LNCaP clone FGC (cell line): Measurements from ENCODE around the gene PLIN3.
"Not testable (repeated sequence)": the region's sequence is repeated elsewhere in the genome, so short reads cannot be mapped to it uniquely, and the experiment has no call there.

Source experiments
- DNase-seq: peaks from one replicate; pipeline ENCODE4 v3.0.0-alpha.2; 2011; ENCODE audit warnings: low read depth
- H3K4me3 ChIP-seq: 2 replicates; pipeline ENCODE4 v1.5.1; 2011; ENCODE audit warnings: mild to moderate bottlenecking, low read depth, low read length, control low read depth
- TF ChIP-seq, protein P1 (sequence below): IDR thresholded peaks from 2 replicates; pipeline ENCODE4 v1.5.1; 2012; ENCODE audit warnings: mild to moderate bottlenecking; ENCODE audit not compliant: control insufficient read depth, insufficient read depth; ENCODE audit errors: extremely low read depth

The PLIN3 gene

DNA sequence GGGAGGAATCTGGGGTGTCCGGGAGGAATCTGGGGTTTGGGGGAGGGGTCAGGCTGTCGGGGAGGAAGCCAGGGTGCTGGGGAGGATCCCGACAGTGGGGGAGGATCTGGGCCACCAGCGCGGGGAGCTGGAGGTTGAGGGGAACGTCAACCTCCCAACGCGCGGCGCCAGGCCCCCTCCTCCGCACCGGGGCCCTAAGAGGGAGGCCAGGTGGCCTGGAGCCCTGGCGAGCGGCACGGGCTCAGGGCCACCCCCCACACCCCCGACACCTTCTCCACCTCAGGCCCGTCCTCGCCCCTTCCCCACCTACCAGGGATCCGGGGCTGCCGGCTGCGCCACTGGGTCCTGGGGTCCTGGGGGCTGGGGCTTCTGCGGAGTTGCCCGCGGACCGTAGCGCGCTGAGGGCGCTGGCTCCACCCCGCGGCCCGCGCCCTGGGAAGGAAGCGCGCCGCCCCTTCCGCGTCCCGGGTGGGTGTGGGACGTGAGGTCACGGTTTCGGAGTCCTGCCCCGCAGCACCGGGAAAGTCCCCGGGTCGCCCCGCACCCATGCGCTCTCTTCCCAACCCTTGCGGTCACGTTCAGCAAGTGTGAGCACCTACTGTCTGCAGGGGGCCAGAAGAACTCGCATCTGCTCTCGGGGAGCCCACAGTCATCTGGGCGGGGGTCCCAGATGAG is 36.0 kb downstream of the PLIN3 start, which contains the start of gene TICAM1:
TICAM1 (minus strand) TSS at position 409 of the 675 bp plus-strand sequence. CDS start 13,335 bp downstream, outside the sequence.
- peak; percentile 19 for DNase-seq
- H3K4me3 ChIP-seq: peak within 1 kb of the TSS; percentile 80
- TF ChIP-seq, protein P1, sequence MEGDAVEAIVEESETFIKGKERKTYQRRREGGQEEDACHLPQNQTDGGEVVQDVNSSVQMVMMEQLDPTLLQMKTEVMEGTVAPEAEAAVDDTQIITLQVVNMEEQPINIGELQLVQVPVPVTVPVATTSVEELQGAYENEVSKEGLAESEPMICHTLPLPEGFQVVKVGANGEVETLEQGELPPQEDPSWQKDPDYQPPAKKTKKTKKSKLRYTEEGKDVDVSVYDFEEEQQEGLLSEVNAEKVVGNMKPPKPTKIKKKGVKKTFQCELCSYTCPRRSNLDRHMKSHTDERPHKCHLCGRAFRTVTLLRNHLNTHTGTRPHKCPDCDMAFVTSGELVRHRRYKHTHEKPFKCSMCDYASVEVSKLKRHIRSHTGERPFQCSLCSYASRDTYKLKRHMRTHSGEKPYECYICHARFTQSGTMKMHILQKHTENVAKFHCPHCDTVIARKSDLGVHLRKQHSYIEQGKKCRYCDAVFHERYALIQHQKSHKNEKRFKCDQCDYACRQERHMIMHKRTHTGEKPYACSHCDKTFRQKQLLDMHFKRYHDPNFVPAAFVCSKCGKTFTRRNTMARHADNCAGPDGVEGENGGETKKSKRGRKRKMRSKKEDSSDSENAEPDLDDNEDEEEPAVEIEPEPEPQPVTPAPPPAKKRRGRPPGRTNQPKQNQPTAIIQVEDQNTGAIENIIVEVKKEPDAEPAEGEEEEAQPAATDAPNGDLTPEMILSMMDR: 0 out of 2 replicates have a peak, but pooled peaks have one; percentile 6

DNA sequence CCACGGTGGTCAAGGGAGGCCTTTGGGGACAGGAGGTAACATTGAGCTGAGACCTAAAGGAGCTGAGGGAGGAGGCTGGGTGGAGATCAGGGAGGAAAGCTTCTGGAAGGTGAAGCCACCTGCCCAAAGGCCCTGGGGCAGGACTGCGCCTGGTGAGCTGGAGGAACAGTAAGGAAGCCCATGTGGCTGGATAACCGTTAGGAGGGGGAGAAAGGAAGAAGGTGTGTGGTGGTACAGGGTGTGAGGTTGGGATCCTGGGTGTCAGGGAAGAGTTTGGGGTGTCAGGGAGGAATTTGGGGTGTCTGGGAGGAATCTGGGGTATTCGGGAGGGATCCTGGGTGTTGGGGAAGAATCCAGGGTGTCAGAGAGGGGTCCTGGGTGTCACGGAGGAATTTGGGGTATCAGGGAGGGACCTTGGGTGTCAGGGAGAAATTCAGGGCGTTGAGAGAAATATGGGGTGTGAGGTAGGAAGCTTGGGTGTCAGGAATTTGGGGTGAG is 36.6 kb downstream of the PLIN3 start:
- peak overlapping the region; percentile 80 for H3K4me3 ChIP-seq
- no peak for DNase-seq
- TF ChIP-seq, protein P1: no peak

DNA sequence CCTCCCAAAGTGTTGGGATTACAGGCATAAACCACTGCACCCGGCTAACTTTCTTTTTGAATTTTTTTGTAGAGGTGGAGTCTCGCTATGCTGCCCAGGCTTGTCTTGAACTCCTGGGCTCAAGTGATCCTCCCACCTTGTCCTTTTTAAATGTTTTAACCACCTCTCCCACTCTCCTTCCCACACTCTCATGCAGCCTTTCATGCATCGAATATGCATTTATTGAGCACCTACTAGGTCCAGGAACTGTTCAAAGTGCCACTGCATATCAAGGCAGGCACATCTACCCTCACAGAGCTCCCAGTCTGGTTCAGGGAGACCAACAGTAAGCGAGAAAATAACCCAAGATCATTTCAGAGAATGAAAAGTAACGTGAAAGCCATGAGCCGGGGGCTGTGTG is 37.1 kb downstream of the PLIN3 start:
- H3K4me3 ChIP-seq: peak overlapping the region; percentile 80
- TF ChIP-seq, protein P1: no peak
- no peak for DNase-seq

DNA sequence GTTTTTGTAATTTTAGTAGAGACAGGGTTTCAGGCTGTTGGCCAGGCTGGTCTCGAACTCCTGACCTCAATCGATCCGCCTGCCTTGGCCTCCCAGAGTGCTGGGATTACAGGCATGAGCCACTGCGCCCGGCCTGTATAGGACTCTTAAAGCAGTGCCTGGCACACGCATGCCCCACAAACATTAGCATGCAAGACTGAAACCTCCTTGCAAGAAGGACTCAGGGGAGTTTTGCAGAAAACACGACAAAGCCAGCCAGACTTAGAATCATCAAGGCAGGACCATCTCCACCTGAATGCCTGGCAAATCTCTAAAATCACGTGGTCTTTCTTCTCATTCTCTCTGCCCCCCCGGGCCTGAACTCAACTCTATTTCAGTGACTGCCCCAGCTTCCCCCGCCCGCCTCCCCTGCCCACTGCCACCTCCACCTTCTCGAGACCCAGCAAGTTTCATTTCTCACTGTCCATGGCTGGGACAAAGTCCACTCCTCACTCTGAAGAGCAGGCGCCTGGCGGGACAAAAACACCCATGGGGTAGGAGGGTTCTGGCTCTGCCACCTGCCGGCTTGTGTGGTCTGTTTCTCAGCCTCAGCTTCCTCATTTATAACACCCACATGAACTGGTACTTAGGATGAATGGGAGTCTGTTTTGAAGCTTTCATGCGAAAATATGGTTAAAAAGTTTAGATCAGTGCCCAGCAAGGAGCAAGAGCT is 38.3 kb downstream of the PLIN3 start:
- no peak overlapping the region for H3K4me3 ChIP-seq
- no peak for DNase-seq
- TF ChIP-seq, protein P1: no peak

DNA sequence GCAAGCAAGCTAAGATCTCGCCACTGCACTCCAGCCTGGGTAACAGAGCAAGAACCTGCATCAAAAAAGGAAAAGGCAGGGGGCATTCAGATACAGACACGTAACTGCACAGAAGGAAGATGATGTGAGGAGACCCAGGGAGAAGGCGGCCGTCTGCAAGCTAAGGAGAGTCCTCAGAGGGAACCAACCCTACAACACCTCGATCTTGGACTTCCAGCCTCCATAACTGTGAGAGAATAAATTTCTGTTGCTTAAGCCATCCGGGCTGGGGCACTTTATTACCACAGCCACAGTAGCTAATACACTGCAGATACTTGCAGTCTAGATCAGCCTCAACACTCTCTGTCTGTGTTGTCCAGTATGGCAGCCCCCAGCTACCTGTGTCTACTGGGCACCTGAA is 43.9 kb downstream of the PLIN3 start:
- TF ChIP-seq, protein P1: no peak
- H3K4me3 ChIP-seq: no peak overlapping the region
- DNase-seq: no peak

DNA sequence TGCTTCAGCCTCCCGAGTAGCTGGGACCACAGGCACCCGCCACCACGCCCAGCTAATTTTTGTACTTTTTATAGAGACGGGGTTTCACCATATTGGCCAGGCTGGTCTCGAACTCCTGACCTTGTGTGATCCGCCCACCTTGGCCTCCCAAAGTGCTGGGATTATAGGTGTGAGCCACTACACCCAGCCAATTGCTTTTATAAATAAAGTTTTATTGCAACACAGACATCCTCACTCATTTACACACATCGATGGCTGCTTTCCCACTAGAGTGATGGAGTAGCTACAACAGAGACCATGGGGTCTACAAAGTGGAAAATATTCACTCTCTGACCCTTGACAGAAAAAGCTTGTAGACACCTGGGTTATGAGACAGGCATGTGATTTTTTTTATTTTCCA is 45.1 kb downstream of the PLIN3 start:
- DNase-seq, H3K4me3 ChIP-seq: not testable (repeated sequence)

DNA sequence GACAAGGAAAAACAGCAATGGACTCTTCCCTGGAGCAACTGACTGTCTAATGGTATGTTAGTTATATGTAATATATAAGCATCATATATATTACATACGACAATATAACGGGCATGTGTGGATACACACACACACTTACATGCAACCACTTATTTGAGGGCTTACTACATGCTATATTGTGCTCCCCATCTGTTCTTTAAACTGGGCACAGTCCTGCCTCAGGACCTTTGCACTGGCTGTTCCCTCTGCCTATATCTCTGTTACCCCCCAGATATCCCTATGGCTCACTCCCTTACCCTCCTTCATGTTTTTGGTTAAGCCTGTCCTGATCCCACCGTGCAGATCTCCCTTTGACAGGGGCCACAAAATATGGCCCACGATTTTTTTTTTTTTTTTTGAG is 46.2 kb downstream of the PLIN3 start:
- no peak for DNase-seq
- TF ChIP-seq, protein P1: no peak
- no peak overlapping the region for H3K4me3 ChIP-seq
